ENCODE data around the gene GPR153.

- no peak for TF ChIP-seq POLR2A (IDR thresholded peaks at IDR 0.05)
- no peak for TF ChIP-seq CTCF (IDR thresholded peaks at IDR 0.05)
- TF ChIP-seq POLR2AphosphoS5 (IDR thresholded peaks at IDR 0.05), result no peak
Observed at GRCh38 chr1:6254691-6255090, 6.2 kb downstream of the GPR153 start.
